OCI-LY1 (cell line): ENCODE results near the gene AURKAIP1.

Experiments
- H2AFZ ChIP-seq: fragments of 200-600 bp; sonication (generic), shearing (Covaris generic); 2 replicates; pipeline ENCODE4 v1.6.0; 2014; ENCODE audit warnings: antibody characterized with exemption, mild to moderate bottlenecking, low read length
- H3F3A ChIP-seq: fragments of 200-600 bp; sonication (generic), shearing (Covaris generic); 2 replicates; pipeline ENCODE4 v1.6.0; 2014; ENCODE audit warnings: mild to moderate bottlenecking, antibody characterized with exemption, low read length, moderate library complexity; ENCODE audit not compliant: insufficient read depth
- H3K27ac ChIP-seq: fragments of 200-600 bp; sonication (generic); 2 replicates; pipeline ENCODE4 v1.5.1; 2014; ENCODE audit warnings: low read length, mixed run types, mild to moderate bottlenecking, low read depth; ENCODE audit not compliant: poor library complexity, severe bottlenecking
- H3K27me3 ChIP-seq: fragments of 200-600 bp; sonication (generic); 2 replicates; pipeline ENCODE4 v1.6.0; 2014; ENCODE audit warnings: antibody characterized with exemption, mild to moderate bottlenecking, low read length, moderate library complexity; ENCODE audit not compliant: insufficient read depth
- H3K36me3 ChIP-seq: fragments of 200-600 bp; sonication (generic); 2 replicates; pipeline ENCODE4 v1.6.1; 2014; ENCODE audit warnings: mild to moderate bottlenecking, antibody characterized with exemption, low read length, moderate library complexity, mixed read lengths; ENCODE audit not compliant: insufficient read depth
- H3K4me1 ChIP-seq: fragments of 200-600 bp; sonication (generic); 2 replicates; pipeline ENCODE4 v1.5.1; 2014; ENCODE audit warnings: mild to moderate bottlenecking, low read length, moderate library complexity; ENCODE audit not compliant: insufficient read depth, severe bottlenecking
- H3K4me2 ChIP-seq: fragments of 200-600 bp; sonication (generic), shearing (Covaris generic); 2 replicates; pipeline ENCODE4 v1.6.1; 2014; ENCODE audit warnings: low read length
- H3K4me3 ChIP-seq: fragments of 200-600 bp; sonication (generic); 2 replicates; pipeline ENCODE4 v1.5.1; 2014; ENCODE audit warnings: low read length, low read depth, mild to moderate bottlenecking, mixed read lengths; ENCODE audit not compliant: poor library complexity, severe bottlenecking
- H3K79me2 ChIP-seq: fragments of 200-600 bp; shearing (Covaris generic); 2 replicates; pipeline ENCODE4 v1.6.1; 2016; ENCODE audit warnings: mixed run types, low read length, mixed read lengths; ENCODE audit not compliant: insufficient read depth
- H3K9ac ChIP-seq: fragments of 200-600 bp; sonication (generic), shearing (Covaris generic); 2 replicates; pipeline ENCODE4 v1.6.1; 2014; ENCODE audit warnings: mild to moderate bottlenecking, low read length, mixed read lengths
- H3K9me2 ChIP-seq: fragments of 200-600 bp; sonication (generic), shearing (Covaris generic); 2 replicates; pipeline ENCODE4 v1.6.1; 2014; ENCODE audit warnings: low read depth, mild to moderate bottlenecking, low read length, mixed read lengths
- H3K9me3 ChIP-seq: fragments of 200-600 bp; shearing (Covaris generic); 2 replicates; pipeline ENCODE4 v1.6.1; 2014; ENCODE audit warnings: low read length, mixed read lengths
- H4K20me1 ChIP-seq: fragments of 200-600 bp; sonication (generic), shearing (Covaris generic); 2 replicates; pipeline ENCODE4 v1.6.0; 2016; ENCODE audit warnings: mild to moderate bottlenecking, low read length; ENCODE audit not compliant: insufficient read depth
- CTCF ChIP-seq: fragments of 200-600 bp; sonication (generic), shearing (Covaris generic); IDR thresholded peaks from 2 replicates; pipeline ENCODE4 v1.5.1; 2017; ENCODE audit warnings: mild to moderate bottlenecking, antibody characterized with exemption, low read length, moderate library complexity, mixed read lengths
- EZH2 ChIP-seq: fragments of 200-600 bp; sonication (generic), shearing (Covaris generic); IDR thresholded peaks from 2 replicates; pipeline ENCODE4 v1.8.0; 2017; ENCODE audit warnings: borderline replicate concordance, mixed run types, mild to moderate bottlenecking, antibody characterized with exemption, low read length, moderate library complexity, mixed read lengths

AURKAIP1 gene

GRCh38 chr1:1359664-1360468, 15.1 kb downstream of the AURKAIP1 start:
- no peaks in the 10 kb centered on the region for H3K79me2 ChIP-seq
- H3K4me1 ChIP-seq, result peaks cover 6% of the 10 kb centered on the region
- H3F3A ChIP-seq, result no peaks in the 10 kb centered on the region
- H3K36me3 ChIP-seq, result no peaks in the 10 kb centered on the region
- no peak overlapping the region for H3K4me3 ChIP-seq
- H3K4me2 ChIP-seq, result no peak overlapping the region
- H3K9ac ChIP-seq, result no peak overlapping the region
- H3K27me3 ChIP-seq, result peaks cover 7% of the 10 kb centered on the region; the same call in 1 of the 2 replicates
- H3K9me3 ChIP-seq, result no peaks in the 10 kb centered on the region
- no peaks in the 10 kb centered on the region for H3K9me2 ChIP-seq
- H4K20me1 ChIP-seq, result no peaks in the 10 kb centered on the region
- H3K27ac ChIP-seq, result no peak overlapping the region
- H2AFZ ChIP-seq, result no peak overlapping the region
- no peak for TF ChIP-seq EZH2
- no peak for TF ChIP-seq CTCF

- H3K27me3 ChIP-seq, result peaks cover 7% of the 10 kb centered on the region; the same call in 1 of the 2 replicates
- no peak overlapping the region for H3K4me2 ChIP-seq
- H3K4me1 ChIP-seq, result peaks cover 6% of the 10 kb centered on the region
- TF ChIP-seq CTCF (no peak), EZH2 (no peak)
- H3K9ac ChIP-seq, result no peak overlapping the region
- no peak overlapping the region for H3K4me3 ChIP-seq
- H3K36me3 ChIP-seq, result no peaks in the 10 kb centered on the region
- H3K27ac ChIP-seq, result no peak overlapping the region
- H3F3A ChIP-seq, result no peaks in the 10 kb centered on the region
- H3K9me2 ChIP-seq, result no peaks in the 10 kb centered on the region
- no peaks in the 10 kb centered on the region for H4K20me1 ChIP-seq
- H2AFZ ChIP-seq, result no peak overlapping the region
- no peaks in the 10 kb centered on the region for H3K79me2 ChIP-seq
- no peaks in the 10 kb centered on the region for H3K9me3 ChIP-seq
Measured at GRCh38 chr1:1359308-1359663, 15.7 kb downstream of the AURKAIP1 start.

GRCh38 chr1:1358433-1359271, 16.4 kb downstream of the AURKAIP1 start, which contains the start of gene MXRA8:
Gene MXRA8, minus strand, starts transcription at chr1:1358555. Its CDS starts 51 bp downstream, at chr1:1358504.
- peaks cover 7% of the 10 kb centered on the region; the same call in 1 of the 2 replicates for H3K27me3 ChIP-seq
- peak within 1 kb of the TSS; percentile 23; the same call in 1 of the 2 replicates for H3K4me2 ChIP-seq
- no peaks in the 10 kb centered on the region for H4K20me1 ChIP-seq
- no peak within 1 kb of the TSS for H3K4me3 ChIP-seq
- H3K9ac ChIP-seq, result no peak within 1 kb of the TSS
- H3K9me3 ChIP-seq, result no peaks in the 10 kb centered on the region
- no peaks in the 10 kb centered on the region for H3K36me3 ChIP-seq
- no peaks in the 10 kb centered on the region for H3K79me2 ChIP-seq
- H3K4me1 ChIP-seq, result peaks cover 6% of the 10 kb centered on the region
- TF ChIP-seq CTCF (no peak), EZH2 (no peak)
- no peaks in the 10 kb centered on the region for H3F3A ChIP-seq
- H3K9me2 ChIP-seq, result no peaks in the 10 kb centered on the region
- no peak within 1 kb of the TSS for H3K27ac ChIP-seq
- no peak within 1 kb of the TSS for H2AFZ ChIP-seq
